Stomach smooth muscle (tissue), 2 donors: Measurements from ENCODE around the gene GJD4.

Source experiments
- H3K27ac ChIP-seq: one replicate; pipeline ENCODE4 v1.7.0; 2013; ENCODE audit warnings: mild to moderate bottlenecking, low read length, inconsistent platforms
- H3K27me3 ChIP-seq, 2 donors: one replicate each; pipeline ENCODE4 v1.7.0; 2013; ENCODE audit warnings: low read length in 2 of 2; ENCODE audit not compliant: insufficient read depth in 2 of 2, control insufficient read depth in 1 of 2
- H3K36me3 ChIP-seq, 2 donors: one replicate each; pipeline ENCODE4 v1.7.0; 2013; ENCODE audit warnings: low read length in 2 of 2; ENCODE audit not compliant: control insufficient read depth in 2 of 2, insufficient read depth in 2 of 2
- H3K4me1 ChIP-seq: one replicate; pipeline ENCODE4 v1.7.0; 2013; ENCODE audit warnings: low read length; ENCODE audit not compliant: control insufficient read depth, insufficient read depth
- H3K4me3 ChIP-seq, 2 donors: one replicate each; pipeline ENCODE4 v1.7.0; 2013; ENCODE audit warnings: low read length in 2 of 2
- H3K9ac ChIP-seq, 2 donors: one replicate each; pipeline ENCODE4 v1.7.0; 2013; ENCODE audit warnings: low read length in 2 of 2, mild to moderate bottlenecking in 1 of 2
- H3K9me3 ChIP-seq, 2 donors: one replicate each; pipeline ENCODE4 v1.7.0; 2013; ENCODE audit warnings: low read length in 2 of 2; ENCODE audit not compliant: control insufficient read depth in 2 of 2
- donor health status: healthy.
- donor health status: Pancreatic carcinoma.

GJD4 gene

GRCh38 chr10:35639728-35640401 lies 34.7 kb downstream of the GJD4 start:
- Histone ChIP-seq H3K9ac (no peak overlapping the region), H3K4me3 (peak overlapping the region; percentile 62 to 80), H3K27me3 (no peaks in the 10 kb centered on the region), H3K27ac (no peak overlapping the region), H3K4me1 (peaks cover 25% of the 10 kb centered on the region), H3K9me3 (no peaks in the 10 kb centered on the region), H3K36me3 (no peaks in the 10 kb centered on the region)

- Histone ChIP-seq H3K9me3 (no peaks in the 10 kb centered on the region), H3K4me3 (peak overlapping the region; percentile 62 to 80), H3K9ac (peak overlapping the region in 1 of 2 donors; percentile 36), H3K4me1 (peaks cover 25% of the 10 kb centered on the region), H3K36me3 (no peaks in the 10 kb centered on the region), H3K27ac (no peak overlapping the region), H3K27me3 (no peaks in the 10 kb centered on the region)
Measured at GRCh38 chr10:35640474-35640873, 35.3 kb downstream of the GJD4 start.

GRCh38 chr10:35640951-35641675 lies 36.0 kb downstream of the GJD4 start:
- no peaks in the 10 kb centered on the region for H3K36me3 ChIP-seq
- H3K27me3 ChIP-seq = no peaks in the 10 kb centered on the region
- peaks cover 25% of the 10 kb centered on the region for H3K4me1 ChIP-seq
- H3K4me3 ChIP-seq = peak overlapping the region; percentile 72 to 88
- no peaks in the 10 kb centered on the region for H3K9me3 ChIP-seq
- H3K27ac ChIP-seq = peak overlapping the region; percentile 60
- H3K9ac ChIP-seq = peak overlapping the region; percentile 21 to 52

DNA sequence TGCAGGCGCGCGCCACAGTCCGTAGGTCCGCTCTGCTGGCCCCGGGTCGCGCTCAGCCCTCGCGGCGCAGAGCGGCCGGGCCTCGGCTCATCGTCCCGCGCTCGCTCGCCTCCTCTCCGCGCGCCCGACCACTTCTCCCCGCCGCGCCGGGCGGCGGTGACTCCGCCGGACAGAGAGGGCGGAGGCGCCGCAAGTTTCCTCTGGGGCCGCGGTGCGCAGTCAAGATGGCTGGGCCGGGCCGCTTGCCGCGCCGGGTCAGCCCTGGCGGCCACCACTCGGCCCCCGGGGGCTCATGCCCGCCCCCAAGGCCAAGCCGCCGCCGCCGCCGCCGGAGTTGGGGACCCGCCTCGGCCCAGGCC lies 36.5 kb downstream of the GJD4 start:
- peaks cover 25% of the 10 kb centered on the region for H3K4me1 ChIP-seq
- H3K4me3 ChIP-seq = peak overlapping the region; percentile 82 to 88
- peak overlapping the region; percentile 60 for H3K27ac ChIP-seq
- H3K9me3 ChIP-seq = no peaks in the 10 kb centered on the region
- peak overlapping the region in 1 of 2 donors; percentile 52 for H3K9ac ChIP-seq
- H3K36me3 ChIP-seq = no peaks in the 10 kb centered on the region
- H3K27me3 ChIP-seq = no peaks in the 10 kb centered on the region

- H3K36me3 ChIP-seq = no peaks in the 10 kb centered on the region
- peak within 1 kb of the TSS; percentile 55 to 63 for H3K9ac ChIP-seq
- H3K27me3 ChIP-seq = no peaks in the 10 kb centered on the region
- peak within 1 kb of the TSS; percentile 60 for H3K27ac ChIP-seq
- H3K4me1 ChIP-seq = peaks cover 25% of the 10 kb centered on the region
- peaks cover 0 to under 1% of the 10 kb centered on the region in 2 donors for H3K9me3 ChIP-seq
- H3K4me3 ChIP-seq = peak within 1 kb of the TSS; percentile 82 to 88
Measured at GRCh38 chr10:35642035-35642792, 37.1 kb downstream of the GJD4 start, which contains the start of gene FZD8. TSS of gene FZD8 (minus strand) at chr10:35642296. CDS start at chr10:35641429, 867 bp downstream.

DNA sequence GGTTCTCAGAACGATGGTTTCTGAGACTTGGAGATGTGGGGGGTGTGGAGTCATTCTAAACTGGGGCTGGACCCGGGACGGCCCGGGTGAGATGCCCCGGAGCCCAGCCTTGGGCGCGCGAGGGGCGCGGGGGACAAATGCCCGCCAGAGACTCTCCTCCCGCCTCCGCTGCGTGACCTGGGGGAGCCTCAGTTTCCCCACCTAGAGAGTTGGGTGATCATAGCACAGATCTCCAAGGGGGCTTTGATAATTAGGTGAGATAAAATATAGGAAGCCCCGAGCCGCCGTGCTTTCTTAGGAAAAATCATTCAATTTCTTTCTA lies 37.6 kb downstream of the GJD4 start:
- H3K4me1 ChIP-seq = peaks cover 25% of the 10 kb centered on the region
- no peak overlapping the region for H3K27ac ChIP-seq
- H3K36me3 ChIP-seq = no peaks in the 10 kb centered on the region
- H3K9me3 ChIP-seq = peaks cover 0 to 3% of the 10 kb centered on the region in 2 donors
- peak overlapping the region; percentile 82 to 88 for H3K4me3 ChIP-seq
- H3K9ac ChIP-seq = peak overlapping the region; percentile 55 to 63
- no peaks in the 10 kb centered on the region for H3K27me3 ChIP-seq

- peak overlapping the region; percentile 31 for H3K27ac ChIP-seq
- no peaks in the 10 kb centered on the region for H3K27me3 ChIP-seq
- H3K9ac ChIP-seq = peak overlapping the region; percentile 55 to 63
- H3K36me3 ChIP-seq = no peaks in the 10 kb centered on the region
- H3K4me3 ChIP-seq = peak overlapping the region; percentile 82 to 88
- H3K4me1 ChIP-seq = peaks cover 25% of the 10 kb centered on the region
- H3K9me3 ChIP-seq = peaks cover 0 to 3% of the 10 kb centered on the region in 2 donors
Measured at GRCh38 chr10:35643151-35644049, 38.3 kb downstream of the GJD4 start.

DNA sequence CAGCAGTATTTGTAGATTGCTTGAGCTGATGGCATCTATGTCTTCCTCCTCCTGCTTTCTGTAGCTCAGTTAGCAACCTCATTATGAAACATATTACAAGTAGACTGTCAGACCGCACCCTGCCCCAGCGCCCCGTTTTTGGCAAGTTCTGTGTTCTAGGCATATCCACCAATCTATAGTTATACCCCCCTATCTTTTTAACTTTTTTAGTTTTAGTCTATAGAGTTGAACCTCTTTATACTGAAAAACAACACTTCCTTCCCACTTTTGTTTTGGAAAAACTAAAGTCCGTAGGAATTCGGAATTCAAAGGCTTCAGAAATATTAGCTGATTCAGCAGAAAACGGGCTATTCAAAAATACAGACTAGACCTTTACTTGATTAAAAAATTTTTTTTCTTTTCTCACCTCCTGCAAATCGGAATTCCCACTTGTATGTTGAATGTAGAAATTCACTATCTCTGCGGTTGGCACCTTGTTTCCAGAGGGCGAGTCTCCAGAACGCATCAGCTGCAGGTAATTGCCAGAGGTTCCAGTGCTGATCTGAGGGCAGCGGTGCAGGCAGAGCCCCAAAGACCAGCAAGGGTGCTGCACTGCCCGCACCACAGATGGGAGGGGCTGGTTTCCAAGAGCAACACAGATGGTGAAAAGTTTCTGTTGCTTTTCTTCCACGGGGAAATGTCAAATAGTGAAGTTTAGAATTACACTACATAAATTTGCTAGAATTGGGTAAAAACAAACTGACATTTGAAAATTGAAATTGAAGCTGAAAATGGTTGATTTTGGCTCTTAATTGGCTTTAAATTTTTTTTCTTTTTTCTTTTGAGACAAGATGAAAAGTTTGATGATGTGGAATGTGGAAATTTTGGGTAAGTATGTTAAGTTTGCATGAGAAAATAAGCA lies 39.2 kb downstream of the GJD4 start:
- H3K9me3 ChIP-seq = peaks cover 0 to 3% of the 10 kb centered on the region in 2 donors
- peaks cover 21% of the 10 kb centered on the region for H3K4me1 ChIP-seq
- H3K9ac ChIP-seq = peak overlapping the region in 1 of 2 donors; percentile 43
- H3K27me3 ChIP-seq = no peaks in the 10 kb centered on the region
- peak overlapping the region; percentile 31 for H3K27ac ChIP-seq
- peak overlapping the region; percentile 82 to 88 for H3K4me3 ChIP-seq
- no peaks in the 10 kb centered on the region for H3K36me3 ChIP-seq

- Histone ChIP-seq H3K27me3 (no peaks in the 10 kb centered on the region), H3K4me3 (no peak overlapping the region), H3K36me3 (no peaks in the 10 kb centered on the region)
Measured at GRCh38 chr10:35650894-35651293, 45.8 kb downstream of the GJD4 start.

More at GRCh38 chr10:35650894-35651293, 45.8 kb downstream of the GJD4 start:
- Histone ChIP-seq H3K9me3 (peaks cover 0 to 3% of the 10 kb centered on the region in 2 donors), H3K27ac (no peak overlapping the region), H3K9ac (no peak overlapping the region), H3K4me1 (no peaks in the 10 kb centered on the region)
